HepG2 (cell line): ENCODE data around the gene CHKB. TPM values are rescaled to one million over a fixed set of nuclear protein-coding genes. Genes with fewer than 3 reads are reported as not detected.

Source experiments
- ATF6 ChIP-seq: sonication (generic); formaldehyde crosslinking; conservative IDR thresholded peaks from 2 replicates; pipeline ENCODE4 v1.4.0; 2020; ENCODE audit warnings: missing genetic modification reagents
- BCL3 ChIP-seq: sonication (generic); formaldehyde crosslinking; IDR thresholded peaks from 2 replicates; pipeline ENCODE4 v1.5.1; 2020; ENCODE audit warnings: mild to moderate bottlenecking, missing genetic modification reagents, moderate library complexity
- HOXD1 ChIP-seq: sonication (generic); formaldehyde crosslinking; IDR thresholded peaks from 2 replicates; pipeline ENCODE4 v1.5.0; 2020; ENCODE audit warnings: missing genetic modification reagents
- IRF9 ChIP-seq: sonication (generic); formaldehyde crosslinking; IDR thresholded peaks from 2 replicates; pipeline ENCODE4 v1.8.0; 2022; ENCODE audit warnings: missing genetic modification reagents, mild to moderate bottlenecking, borderline replicate concordance
- KDM3A ChIP-seq: IDR thresholded peaks from 2 replicates; pipeline ENCODE4 v1.6.1; 2018; ENCODE audit warnings: low read depth, missing compliant biosample characterization
- NCOR1 ChIP-seq: fragments of 200-600 bp; sonication (generic); IDR thresholded peaks from 2 replicates; pipeline ENCODE4 v1.7.0; 2017; ENCODE audit warnings: antibody characterized with exemption, low read length, borderline replicate concordance
- POGZ ChIP-seq: sonication (generic); formaldehyde crosslinking; IDR thresholded peaks from 2 replicates; pipeline ENCODE4 v1.4.0; 2020; ENCODE audit warnings: mild to moderate bottlenecking, missing genetic modification reagents
- SMAD9 ChIP-seq: sonication (generic); formaldehyde crosslinking; IDR thresholded peaks from 2 replicates; pipeline ENCODE4 v1.5.1; 2020; ENCODE audit warnings: mild to moderate bottlenecking, missing genetic modification reagents
- TBX3 ChIP-seq: fragments of 450-650 bp; IDR thresholded peaks from 2 replicates; pipeline ENCODE4 v1.6.1; 2017; ENCODE audit warnings: antibody characterized with exemption, mild to moderate bottlenecking, inconsistent platforms, borderline replicate concordance
- TEF ChIP-seq: sonication (generic); formaldehyde crosslinking; IDR thresholded peaks from 2 replicates; pipeline ENCODE4 v1.5.0; 2020; ENCODE audit warnings: missing genetic modification reagents
- TERF1 ChIP-seq: sonication (generic); formaldehyde crosslinking; IDR thresholded peaks from 2 replicates; pipeline ENCODE4 v1.8.0; 2022; ENCODE audit warnings: mild to moderate bottlenecking, missing genetic modification reagents, moderate library complexity
- TP53 ChIP-seq: sonication (generic); formaldehyde crosslinking; conservative IDR thresholded peaks from 2 replicates; pipeline ENCODE4 v1.4.0; 2020; ENCODE audit warnings: missing genetic modification reagents
- YY1 ChIP-seq: IDR thresholded peaks from 2 replicates; pipeline ENCODE4 v1.6.1; 2011; ENCODE audit warnings: low read length, low read depth, moderate library complexity, mild to moderate bottlenecking; ENCODE audit not compliant: insufficient read depth, insufficient replicate concordance
- ZC3H4 ChIP-seq: sonication (generic); formaldehyde crosslinking; IDR thresholded peaks from 2 replicates; pipeline ENCODE4 v1.4.0; 2020; ENCODE audit warnings: missing genetic modification reagents, borderline replicate concordance
- ZMAT5 ChIP-seq: sonication (generic); formaldehyde crosslinking; IDR thresholded peaks from 2 replicates; pipeline ENCODE4 v1.5.0; 2020; ENCODE audit warnings: mild to moderate bottlenecking, low read depth, missing genetic modification reagents, borderline replicate concordance
- ZNF20 ChIP-seq: sonication (generic); formaldehyde crosslinking; IDR thresholded peaks from 2 replicates; pipeline ENCODE4 v1.4.0; 2020; ENCODE audit warnings: mild to moderate bottlenecking, moderate library complexity, missing genetic modification reagents
- ZNF225 ChIP-seq: sonication (generic); formaldehyde crosslinking; IDR thresholded peaks from 2 replicates; pipeline ENCODE4 v1.4.0; 2020; ENCODE audit warnings: mild to moderate bottlenecking, missing genetic modification reagents
- ZNF512 ChIP-seq: sonication (generic); formaldehyde crosslinking; IDR thresholded peaks from 2 replicates; pipeline ENCODE4 v1.4.0; 2020; ENCODE audit warnings: mild to moderate bottlenecking, missing genetic modification reagents
- polyA plus RNA-seq, 8 experiments: library from polyadenylated mRNA; depleted of rRNA in 3 of 8; stranded (reverse) in 7 of 8; unstranded in 1 of 8; fragments of >200 nt; fragmentation: Illumina TruSeq in 4 of 8; extraction: Trizol in 4 of 8; gene quantifications; 2 replicates each; pipeline versions ENCODE4 v1.2.1 to v1.2.3, GENCODE V29; 2011 to 2016; ENCODE audit warnings: low read depth in 4 of 8, missing spikeins in 1 of 8, mixed read lengths in 1 of 8; ENCODE audit not compliant: insufficient read depth in 1 of 8
- total RNA-seq, 5 experiments: library from RNA; depleted of rRNA; stranded (reverse); fragments of >200 nt; fragmentation: Illumina TruSeq; extraction: Trizol; gene quantifications; 2 replicates each; pipeline ENCODE4 v1.2.3, GENCODE V29; 2016; ENCODE audit warnings: low read depth in 1 of 5

CHKB gene
- total and polyA plus RNA-seq, 2 of the 13 experiments (the other 11 are each of a cell fraction or from before 2014, with no cell fraction given), result 24.5 to 42.7 TPM

- TF ChIP-seq BCL3 (CRISPR knock-in tag), result 0 out of 2 replicates have a peak, but pooled peaks have one; percentile 7
- no peak for TF ChIP-seq TERF1 (CRISPR knock-in tag)
- TF ChIP-seq SMAD9, result no peak
- no peak; the same call in 1 of the 2 replicates for TF ChIP-seq IRF9 (CRISPR knock-in tag)
- no peak for TF ChIP-seq YY1
- TF ChIP-seq HOXD1, result 0 out of 2 replicates have a peak, but pooled peaks have one; percentile 36
- TF ChIP-seq ZMAT5 (CRISPR knock-in tag), result no peak
- peak; percentile 48; the same call in 1 of the 2 replicates for TF ChIP-seq POGZ (CRISPR knock-in tag)
- 0 out of 2 replicates have a peak, but pooled peaks have one; percentile 22 for TF ChIP-seq KDM3A (CRISPR knock-in tag)
- 0 out of 2 replicates have a peak, but pooled peaks have one; percentile 43 for TF ChIP-seq ZNF20 (CRISPR knock-in tag)
- TF ChIP-seq TP53 (CRISPR knock-in tag), result peak; percentile 74; the same call in 1 of the 2 replicates
- no peak for TF ChIP-seq TEF (CRISPR knock-in tag)
- TF ChIP-seq TBX3, result no peak
- TF ChIP-seq ATF6 (CRISPR knock-in tag), result 0 out of 2 replicates have a peak, but pooled peaks have one; percentile 26
- TF ChIP-seq ZNF225 (CRISPR knock-in tag), result peak; percentile 67; the same call in 1 of the 2 replicates
- peak; percentile 60; the same call in 1 of the 2 replicates for TF ChIP-seq ZC3H4 (CRISPR knock-in tag)
- no peak for TF ChIP-seq ZNF512 (CRISPR knock-in tag)
- no peak for TF ChIP-seq NCOR1
These were observed 52.6 kb downstream of the CHKB start, which contains the start of gene TYMP (continued) for GRCh38 chr22:50529897-50530579.
